Measurements from ENCODE around the gene BCLAF1.

- no peak for TF ChIP-seq POLR2AphosphoS5 (IDR thresholded peaks at IDR 0.05)
- TF ChIP-seq POLR2A (IDR thresholded peaks at IDR 0.05), result no peak
- TF ChIP-seq CTCF (IDR thresholded peaks at IDR 0.05), result no peak
Measured at GRCh38 chr6:136317971-136318370, 28.3 kb upstream of the BCLAF1 start.

Data from upper lobe of left lung (tissue), 4 donors.